ENCODE measurements around the gene CLIP2. TPM values are rescaled to one million over a fixed set of nuclear protein-coding genes. Genes with fewer than 3 reads are reported as not detected.
"Not testable (repeated sequence)": the region's sequence is repeated elsewhere in the genome, so short reads cannot be mapped to it uniquely, and the experiment has no call there.

CLIP2 gene
- total RNA-seq, 1 donor from 2014 or later = 14.5 TPM

GRCh38 chr7:74294191-74294998 is 5.2 kb downstream of the CLIP2 start:
- no peak for DNase-seq (ENCODE audit: low read depth)

- DNase-seq (ENCODE audit: low read depth) = no peak
Observed at GRCh38 chr7:74297516-74298233, 8.5 kb downstream of the CLIP2 start.

GRCh38 chr7:74299401-74299800 is 10.2 kb downstream of the CLIP2 start:
- no peak for DNase-seq (ENCODE audit: low read depth)

GRCh38 chr7:74300926-74301325 is 11.7 kb downstream of the CLIP2 start:
- no peak for DNase-seq (ENCODE audit: low read depth)

GRCh38 chr7:74302745-74303221 is 13.6 kb downstream of the CLIP2 start:
- peak; percentile 81 for DNase-seq (ENCODE audit: low read depth)

GRCh38 chr7:74304550-74304949 is 15.3 kb downstream of the CLIP2 start:
- DNase-seq (ENCODE audit: low read depth) = no peak

GRCh38 chr7:74306004-74306729 is 17.0 kb downstream of the CLIP2 start:
- DNase-seq (ENCODE audit: low read depth) = no peak

- DNase-seq (ENCODE audit: low read depth) = peak; percentile 60
Observed at GRCh38 chr7:74306730-74307469, 17.7 kb downstream of the CLIP2 start.

GRCh38 chr7:74307738-74308505 is 18.7 kb downstream of the CLIP2 start:
- no peak for DNase-seq (ENCODE audit: low read depth)

- DNase-seq (ENCODE audit: low read depth) = no peak
Observed at GRCh38 chr7:74309181-74309580, 20.0 kb downstream of the CLIP2 start.

- no peak for DNase-seq (ENCODE audit: low read depth)
Observed at GRCh38 chr7:74311305-74311744, 22.1 kb downstream of the CLIP2 start.

GRCh38 chr7:74312418-74313028 is 23.3 kb downstream of the CLIP2 start:
- no peak for DNase-seq (ENCODE audit: low read depth)

GRCh38 chr7:74315891-74316290 is 26.7 kb downstream of the CLIP2 start:
- DNase-seq (ENCODE audit: low read depth) = not testable (repeated sequence)

GRCh38 chr7:74317146-74317782 is 28.1 kb downstream of the CLIP2 start:
- DNase-seq (ENCODE audit: low read depth) = no peak

- no peak for DNase-seq (ENCODE audit: low read depth)
Observed at GRCh38 chr7:74318043-74318442, 28.8 kb downstream of the CLIP2 start.

GRCh38 chr7:74320645-74321221 is 31.5 kb downstream of the CLIP2 start:
- DNase-seq (ENCODE audit: low read depth) = no peak

- not testable (repeated sequence) for DNase-seq (ENCODE audit: low read depth)
Observed at GRCh38 chr7:74322892-74323291, 33.7 kb downstream of the CLIP2 start.

GRCh38 chr7:74324531-74325209 is 35.5 kb downstream of the CLIP2 start:
- no peak for DNase-seq (ENCODE audit: low read depth)

Data from myocyte (in vitro differentiated cells).